ENCODE results near the gene NCKAP5.

NCKAP5 gene

DNA sequence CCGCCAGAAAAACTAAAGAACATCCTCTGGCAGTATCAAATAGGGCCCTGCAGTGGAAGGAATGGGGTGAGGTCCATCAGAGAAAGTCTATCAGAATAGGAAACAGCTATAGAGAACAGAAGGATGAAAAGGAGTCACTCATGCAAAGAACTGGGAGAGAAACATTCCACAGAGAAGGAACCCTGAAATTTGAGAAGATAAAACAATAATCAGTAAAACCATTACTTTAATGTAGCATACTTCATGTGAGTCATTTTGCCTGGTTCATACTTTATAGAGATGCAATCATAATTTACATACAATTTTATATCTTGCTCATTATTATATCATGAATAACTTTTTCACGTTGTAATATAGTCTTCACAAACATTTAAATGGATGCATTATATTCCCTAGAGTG, 402.2 kb downstream of the NCKAP5 start:
- TF ChIP-seq, protein P1, sequence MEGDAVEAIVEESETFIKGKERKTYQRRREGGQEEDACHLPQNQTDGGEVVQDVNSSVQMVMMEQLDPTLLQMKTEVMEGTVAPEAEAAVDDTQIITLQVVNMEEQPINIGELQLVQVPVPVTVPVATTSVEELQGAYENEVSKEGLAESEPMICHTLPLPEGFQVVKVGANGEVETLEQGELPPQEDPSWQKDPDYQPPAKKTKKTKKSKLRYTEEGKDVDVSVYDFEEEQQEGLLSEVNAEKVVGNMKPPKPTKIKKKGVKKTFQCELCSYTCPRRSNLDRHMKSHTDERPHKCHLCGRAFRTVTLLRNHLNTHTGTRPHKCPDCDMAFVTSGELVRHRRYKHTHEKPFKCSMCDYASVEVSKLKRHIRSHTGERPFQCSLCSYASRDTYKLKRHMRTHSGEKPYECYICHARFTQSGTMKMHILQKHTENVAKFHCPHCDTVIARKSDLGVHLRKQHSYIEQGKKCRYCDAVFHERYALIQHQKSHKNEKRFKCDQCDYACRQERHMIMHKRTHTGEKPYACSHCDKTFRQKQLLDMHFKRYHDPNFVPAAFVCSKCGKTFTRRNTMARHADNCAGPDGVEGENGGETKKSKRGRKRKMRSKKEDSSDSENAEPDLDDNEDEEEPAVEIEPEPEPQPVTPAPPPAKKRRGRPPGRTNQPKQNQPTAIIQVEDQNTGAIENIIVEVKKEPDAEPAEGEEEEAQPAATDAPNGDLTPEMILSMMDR (IDR thresholded peaks at IDR 0.05; ENCODE audit: control insufficient read depth, extremely low read depth, insufficient read depth) = no peak
- H3K4me3 ChIP-seq (ENCODE audit: low read depth, low read length) = no peak overlapping the region
- no peak for DNase-seq (ENCODE audit: low read depth)

DNA sequence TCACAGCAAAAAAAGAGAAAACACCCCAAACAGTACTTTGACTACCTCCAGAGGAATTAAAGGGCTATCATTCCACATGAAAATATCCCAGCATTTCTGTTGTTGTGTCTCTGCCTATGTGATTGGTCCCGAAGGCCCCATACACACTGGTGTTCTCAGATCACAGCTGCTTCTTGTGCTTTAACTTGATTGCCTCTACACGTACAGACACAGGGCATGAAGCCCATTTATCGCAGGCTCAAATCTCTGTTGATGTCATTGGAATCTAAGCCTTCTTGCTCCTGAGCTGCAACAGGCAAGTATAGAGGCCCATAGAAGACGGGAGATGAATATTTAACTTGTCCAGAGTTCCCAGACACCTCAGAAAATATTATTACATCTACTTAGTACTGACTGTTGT, 405.2 kb downstream of the NCKAP5 start:
- TF ChIP-seq, protein P1 (IDR thresholded peaks at IDR 0.05; ENCODE audit: control insufficient read depth, extremely low read depth, insufficient read depth) = no peak
- no peak overlapping the region for H3K4me3 ChIP-seq (ENCODE audit: low read depth, low read length)
- DNase-seq (ENCODE audit: low read depth) = no peak

GRCh38 chr2:133158442-133158841, 409.8 kb downstream of the NCKAP5 start:
- TF ChIP-seq, protein P1 (IDR thresholded peaks at IDR 0.05; ENCODE audit: control insufficient read depth, extremely low read depth, insufficient read depth) = no peak
- no peak overlapping the region for H3K4me3 ChIP-seq (ENCODE audit: low read depth, low read length)
- DNase-seq (ENCODE audit: low read depth) = no peak

DNA sequence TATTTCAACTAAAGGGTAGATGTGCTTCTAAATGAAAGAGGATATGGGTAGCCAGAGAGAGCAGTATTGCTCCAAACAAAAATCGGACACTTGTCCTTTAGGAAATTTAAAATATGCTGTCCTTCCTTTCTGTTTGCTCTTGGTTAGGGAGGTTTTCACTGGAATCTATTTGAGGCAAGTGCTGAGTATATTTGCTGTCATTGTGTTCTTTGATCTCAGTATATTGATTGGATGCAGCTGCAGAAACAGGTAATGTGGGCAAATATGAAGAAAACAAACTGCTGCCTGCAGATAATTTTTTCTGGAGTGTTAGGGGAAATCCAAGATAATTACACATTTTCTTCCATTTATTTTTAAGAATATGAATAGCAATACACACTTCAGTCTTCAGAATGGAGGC, 410.2 kb downstream of the NCKAP5 start:
- TF ChIP-seq, protein P1 (IDR thresholded peaks at IDR 0.05; ENCODE audit: control insufficient read depth, extremely low read depth, insufficient read depth) = no peak
- no peak for DNase-seq (ENCODE audit: low read depth)
- no peak overlapping the region for H3K4me3 ChIP-seq (ENCODE audit: low read depth, low read length)

- DNase-seq (ENCODE audit: low read depth) = no peak
- no peak overlapping the region for H3K4me3 ChIP-seq (ENCODE audit: low read depth, low read length)
- TF ChIP-seq, protein P1 (IDR thresholded peaks at IDR 0.05; ENCODE audit: control insufficient read depth, extremely low read depth, insufficient read depth) = no peak
These were observed 411.1 kb downstream of the NCKAP5 start for GRCh38 chr2:133157141-133157540.

DNA sequence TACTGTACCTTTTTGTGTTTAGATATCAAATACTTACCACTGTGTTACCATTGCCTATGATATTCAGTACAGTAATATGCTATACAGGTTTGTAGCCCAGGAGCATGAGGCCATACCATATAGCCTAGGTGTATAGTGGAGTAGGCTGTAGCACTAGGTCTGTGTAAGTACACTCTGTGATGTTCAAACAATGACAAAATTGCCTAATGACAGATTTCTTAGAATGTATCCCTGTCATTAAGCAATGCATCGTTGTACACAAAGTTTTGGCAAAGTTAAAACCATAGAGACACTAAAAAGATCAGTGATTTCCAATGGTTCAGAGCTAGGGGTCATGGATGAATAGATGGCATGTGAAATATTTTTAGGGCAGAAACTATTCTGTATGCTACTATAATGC, 415.5 kb downstream of the NCKAP5 start:
- TF ChIP-seq, protein P1 (IDR thresholded peaks at IDR 0.05; ENCODE audit: control insufficient read depth, extremely low read depth, insufficient read depth) = no peak
- no peak overlapping the region for H3K4me3 ChIP-seq (ENCODE audit: low read depth, low read length)
- no peak for DNase-seq (ENCODE audit: low read depth)

- DNase-seq (ENCODE audit: low read depth) = no peak
- TF ChIP-seq, protein P1 (IDR thresholded peaks at IDR 0.05; ENCODE audit: control insufficient read depth, extremely low read depth, insufficient read depth) = no peak
- H3K4me3 ChIP-seq (ENCODE audit: low read depth, low read length) = no peak overlapping the region
These were observed 420.1 kb downstream of the NCKAP5 start for GRCh38 chr2:133148187-133148586.

All from LNCaP clone FGC (cell line).